Epithelial cell of proximal tubule (primary cell): ENCODE measurements around the gene RGL3. TPM values are rescaled to one million over a fixed set of nuclear protein-coding genes. Genes with fewer than 3 reads are reported as not detected.

Experiments
- DNase-seq: peaks from one replicate; pipeline ENCODE4 v3.0.0-alpha.2; 2011; ENCODE audit warnings: low read depth
- H3K4me3 ChIP-seq: 2 replicates; pipeline ENCODE4 v1.5.1; 2011; ENCODE audit warnings: low read depth, mild to moderate bottlenecking, low read length
- total RNA-seq: library from RNA; depleted of rRNA; stranded (reverse); fragments of >200 nt; gene quantifications from 2 replicates; pipeline ENCODE4 v1.2.3, GENCODE V29; 2015
- TF ChIP-seq, protein P1 (sequence below): conservative IDR thresholded peaks from 2 replicates; pipeline ENCODE4 v1.5.1; 2012; ENCODE audit warnings: low read depth, mild to moderate bottlenecking, low read length

RGL3 gene
- total RNA-seq, 1 donor from 2014 or later: 19.0 TPM

DNA sequence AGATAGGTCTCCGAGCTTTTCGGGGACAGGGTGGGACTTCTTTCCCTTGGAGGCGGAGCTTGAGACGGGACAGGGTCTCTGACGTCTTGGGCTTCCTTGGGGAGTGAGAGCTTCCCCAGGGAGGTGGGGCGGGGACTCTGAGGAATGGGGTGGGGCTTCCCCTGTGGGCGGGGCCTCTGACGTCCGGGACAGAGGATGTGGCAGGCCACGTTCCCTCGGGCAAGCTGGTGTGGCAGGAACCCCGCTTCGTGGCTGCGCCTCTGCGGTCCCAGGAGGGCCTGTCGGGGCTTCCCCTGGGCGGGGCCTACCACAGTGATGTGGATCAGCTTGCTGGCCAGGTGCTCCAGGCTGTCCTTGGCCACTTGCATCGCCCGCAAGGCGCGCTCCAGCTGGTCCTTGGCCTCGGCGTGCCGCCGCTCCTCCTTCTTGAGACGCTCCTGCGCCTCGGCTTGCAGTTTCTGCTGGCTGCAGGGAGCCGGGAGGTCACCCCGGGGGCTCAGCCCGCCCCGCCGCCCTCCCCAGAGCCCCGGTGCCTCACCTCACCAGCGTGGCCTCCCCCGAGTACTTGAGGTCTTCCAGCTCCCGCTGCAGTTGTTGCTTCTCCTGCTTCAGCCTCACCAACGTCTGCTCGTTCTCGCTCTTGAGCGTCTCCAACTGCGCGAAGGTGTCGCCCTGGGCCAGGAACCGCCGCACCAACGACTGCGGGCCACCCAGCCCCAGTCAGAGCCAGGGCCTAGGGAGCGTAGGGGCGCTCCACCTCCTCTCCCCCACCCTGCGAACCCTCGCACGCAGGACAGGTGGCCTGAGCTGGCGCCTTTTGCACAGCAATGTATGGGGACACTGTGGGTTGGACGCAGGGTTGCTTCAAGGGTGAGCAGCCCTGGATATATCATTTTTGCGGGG is 3.3 kb upstream of the RGL3 start:
- TF ChIP-seq, protein P1, sequence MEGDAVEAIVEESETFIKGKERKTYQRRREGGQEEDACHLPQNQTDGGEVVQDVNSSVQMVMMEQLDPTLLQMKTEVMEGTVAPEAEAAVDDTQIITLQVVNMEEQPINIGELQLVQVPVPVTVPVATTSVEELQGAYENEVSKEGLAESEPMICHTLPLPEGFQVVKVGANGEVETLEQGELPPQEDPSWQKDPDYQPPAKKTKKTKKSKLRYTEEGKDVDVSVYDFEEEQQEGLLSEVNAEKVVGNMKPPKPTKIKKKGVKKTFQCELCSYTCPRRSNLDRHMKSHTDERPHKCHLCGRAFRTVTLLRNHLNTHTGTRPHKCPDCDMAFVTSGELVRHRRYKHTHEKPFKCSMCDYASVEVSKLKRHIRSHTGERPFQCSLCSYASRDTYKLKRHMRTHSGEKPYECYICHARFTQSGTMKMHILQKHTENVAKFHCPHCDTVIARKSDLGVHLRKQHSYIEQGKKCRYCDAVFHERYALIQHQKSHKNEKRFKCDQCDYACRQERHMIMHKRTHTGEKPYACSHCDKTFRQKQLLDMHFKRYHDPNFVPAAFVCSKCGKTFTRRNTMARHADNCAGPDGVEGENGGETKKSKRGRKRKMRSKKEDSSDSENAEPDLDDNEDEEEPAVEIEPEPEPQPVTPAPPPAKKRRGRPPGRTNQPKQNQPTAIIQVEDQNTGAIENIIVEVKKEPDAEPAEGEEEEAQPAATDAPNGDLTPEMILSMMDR: no peak
- DNase-seq: no peak
- H3K4me3 ChIP-seq: no peak overlapping the region

DNA sequence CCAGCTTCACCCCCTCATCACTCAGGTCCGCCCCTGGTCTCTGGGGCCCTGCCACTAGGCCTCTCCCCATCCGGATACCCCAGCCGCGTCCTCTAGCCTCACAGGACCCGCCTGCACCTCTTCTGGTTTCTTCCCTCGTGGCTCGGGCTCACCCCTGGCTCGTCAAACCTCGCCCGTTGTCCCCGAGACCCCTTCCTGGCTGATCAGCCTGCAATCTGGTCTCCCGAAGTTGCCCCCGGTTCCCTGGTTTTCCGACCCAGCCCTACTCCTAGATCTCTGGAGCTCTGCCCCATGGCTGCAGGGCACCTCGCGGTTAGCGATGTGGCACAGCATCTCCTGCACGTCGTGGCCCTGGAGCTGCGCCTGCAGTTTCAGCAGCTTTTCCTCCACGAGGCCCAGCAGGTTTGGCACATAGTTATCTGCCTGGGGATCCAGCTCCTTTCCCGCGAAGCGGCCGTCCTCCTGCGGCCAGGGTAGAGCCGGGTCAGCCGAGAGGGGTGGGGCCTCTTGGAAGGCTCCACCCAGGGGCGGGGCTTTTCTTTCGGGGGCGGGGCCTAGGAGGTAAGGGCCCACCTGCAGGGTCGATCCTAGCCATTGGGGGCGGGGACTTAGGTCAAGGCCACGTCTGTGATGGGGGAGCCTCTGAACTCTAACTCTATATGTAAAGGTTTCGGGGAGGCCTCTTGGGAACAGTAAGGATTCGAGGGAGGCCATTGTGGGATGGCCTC is 2.4 kb upstream of the RGL3 start:
- TF ChIP-seq, protein P1: no peak
- no peak for DNase-seq
- no peak overlapping the region for H3K4me3 ChIP-seq

DNA sequence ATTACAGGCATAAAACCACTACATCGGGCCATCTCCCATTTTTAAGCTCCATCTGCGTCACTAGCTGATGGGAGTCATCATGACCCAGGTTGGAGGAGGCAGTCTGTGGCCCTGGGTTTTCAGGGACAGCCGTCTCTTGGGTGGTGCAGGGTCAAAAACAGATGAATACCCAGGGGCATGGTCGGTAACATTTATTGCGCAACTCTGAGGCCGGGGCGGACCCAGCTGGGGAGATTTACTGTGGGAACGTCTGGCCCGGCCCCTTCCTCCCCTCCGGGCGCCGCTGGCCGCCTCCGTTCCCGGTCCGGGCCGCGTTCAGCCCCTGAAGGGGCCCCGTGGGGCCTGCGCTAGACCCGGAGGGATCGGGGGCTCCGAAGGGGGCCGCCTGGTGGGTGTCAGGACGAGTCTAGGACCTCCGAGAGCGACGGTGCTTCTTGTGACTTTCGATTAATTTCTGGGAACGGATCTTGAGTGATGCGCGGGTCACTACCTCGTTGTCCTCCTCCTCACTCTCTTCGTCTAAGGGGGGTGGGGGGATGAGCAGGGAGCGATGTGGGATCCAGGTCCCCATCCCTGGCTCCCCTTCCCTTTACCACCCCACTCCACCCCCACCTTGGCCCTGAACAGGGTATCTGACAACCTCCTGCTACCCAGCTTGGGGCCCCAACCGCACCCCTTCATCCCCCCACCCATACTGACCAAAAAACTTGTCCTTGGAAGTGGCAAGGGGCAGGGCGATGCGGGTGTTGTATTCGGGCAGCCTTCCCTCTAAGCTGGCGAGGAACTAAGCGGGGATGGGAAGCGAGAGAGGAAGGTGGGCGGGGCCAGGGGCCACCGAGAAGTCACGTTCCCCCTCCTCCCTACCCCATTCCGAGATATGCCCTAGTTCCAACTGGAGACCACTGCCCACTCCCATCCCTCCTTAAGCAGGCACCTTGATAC is 1.6 kb upstream of the RGL3 start:
- no peak for DNase-seq
- peak overlapping the region; percentile 37 for H3K4me3 ChIP-seq
- TF ChIP-seq, protein P1: no peak

DNA sequence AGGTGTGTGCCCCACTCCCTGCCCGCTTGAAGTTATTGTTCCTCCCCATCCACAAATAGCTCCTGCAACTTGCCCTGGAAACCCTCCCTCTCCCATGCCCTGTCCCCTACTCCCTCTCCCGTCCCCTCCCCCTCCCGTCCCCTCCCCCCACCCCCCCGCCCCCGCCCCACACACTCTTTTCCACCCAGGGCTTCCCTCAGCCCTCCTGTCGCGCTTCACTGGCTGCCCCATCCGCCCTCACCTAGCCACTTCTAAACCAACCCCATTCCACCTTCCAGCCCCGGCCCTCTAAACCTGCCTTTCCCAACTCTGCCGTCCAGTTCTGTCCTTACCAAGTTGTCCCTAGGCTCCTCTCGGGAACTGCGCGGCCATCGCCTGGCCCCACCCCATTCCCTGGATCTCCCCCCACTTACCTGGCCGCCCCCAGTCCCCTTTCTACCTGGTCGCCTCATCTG is 993 bp downstream of the RGL3 start:
- DNase-seq: no peak
- H3K4me3 ChIP-seq: peak overlapping the region; percentile 70
- TF ChIP-seq, protein P1: no peak

DNA sequence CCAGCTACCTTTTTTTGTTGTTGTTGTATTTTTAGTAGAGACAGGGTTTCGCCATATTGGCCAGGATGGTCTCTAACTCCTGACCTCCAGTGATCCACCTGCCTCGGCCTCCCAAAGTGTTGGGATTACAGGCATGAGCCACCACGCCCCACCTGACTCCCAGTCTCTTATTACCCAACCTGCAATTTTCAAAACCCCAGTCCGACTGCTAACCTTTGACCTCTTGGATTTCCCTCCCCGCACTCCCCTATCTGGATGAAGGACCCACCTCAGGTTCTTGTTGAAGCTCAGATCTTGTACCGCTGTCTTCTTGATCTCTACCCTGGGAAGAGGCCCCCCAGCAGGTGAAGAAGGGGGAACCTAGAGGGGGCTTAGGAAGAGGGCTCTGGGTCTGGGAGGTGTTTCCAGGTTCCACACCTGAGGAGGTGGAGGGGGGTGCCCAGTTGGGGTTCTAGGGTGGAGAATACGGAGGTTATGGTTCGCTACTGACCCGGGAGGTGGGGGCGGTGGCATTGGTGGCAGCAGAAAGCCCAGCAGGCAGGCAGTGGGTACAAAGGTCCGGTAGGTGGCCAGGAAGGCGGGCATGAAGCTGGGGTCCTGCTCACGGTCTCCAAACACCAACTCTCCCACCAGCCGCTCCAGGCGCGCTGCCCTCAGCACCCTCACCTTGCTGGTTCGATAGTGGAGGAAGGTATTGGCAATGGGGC is 2.6 kb downstream of the RGL3 start:
- TF ChIP-seq, protein P1: no peak
- no peak for DNase-seq
- no peak overlapping the region for H3K4me3 ChIP-seq

DNA sequence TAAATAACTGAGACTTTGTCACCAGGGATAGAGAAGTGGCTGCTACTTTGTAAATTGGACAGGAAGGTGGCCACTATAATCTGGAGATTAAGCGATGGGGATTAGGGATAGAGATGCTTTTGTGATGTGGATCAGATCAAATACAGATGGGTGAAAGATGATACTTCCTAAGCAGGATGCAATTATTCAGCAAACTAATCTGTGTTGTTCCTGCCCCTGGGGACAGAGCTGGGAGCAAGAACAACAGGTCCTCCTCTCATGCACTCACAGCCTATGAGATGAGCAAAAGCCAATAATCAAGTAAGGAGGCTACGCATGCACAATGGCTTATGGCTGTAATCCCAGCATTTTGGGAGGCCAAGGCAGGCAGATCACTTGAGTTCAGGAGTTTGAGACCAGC is 4.6 kb downstream of the RGL3 start:
- DNase-seq: no peak
- TF ChIP-seq, protein P1: no peak
- no peak overlapping the region for H3K4me3 ChIP-seq
